Stomach smooth muscle (tissue), 2 donors: ENCODE results near the gene SP5.
"Not testable (repeated sequence)": the region's sequence is repeated elsewhere in the genome, so short reads cannot be mapped to it uniquely, and the experiment has no call there.

Experiments used
- H3K27ac ChIP-seq: one replicate; pipeline ENCODE4 v1.7.0; 2013; ENCODE audit warnings: mild to moderate bottlenecking, low read length, inconsistent platforms
- H3K27me3 ChIP-seq, 2 donors: one replicate each; pipeline ENCODE4 v1.7.0; 2013; ENCODE audit warnings: low read length in 2 of 2; ENCODE audit not compliant: insufficient read depth in 2 of 2, control insufficient read depth in 1 of 2
- H3K36me3 ChIP-seq, 2 donors: one replicate each; pipeline ENCODE4 v1.7.0; 2013; ENCODE audit warnings: low read length in 2 of 2; ENCODE audit not compliant: control insufficient read depth in 2 of 2, insufficient read depth in 2 of 2
- H3K4me1 ChIP-seq: one replicate; pipeline ENCODE4 v1.7.0; 2013; ENCODE audit warnings: low read length; ENCODE audit not compliant: control insufficient read depth, insufficient read depth
- H3K4me3 ChIP-seq, 2 donors: one replicate each; pipeline ENCODE4 v1.7.0; 2013; ENCODE audit warnings: low read length in 2 of 2
- H3K9ac ChIP-seq, 2 donors: one replicate each; pipeline ENCODE4 v1.7.0; 2013; ENCODE audit warnings: low read length in 2 of 2, mild to moderate bottlenecking in 1 of 2
- H3K9me3 ChIP-seq, 2 donors: one replicate each; pipeline ENCODE4 v1.7.0; 2013; ENCODE audit warnings: low read length in 2 of 2; ENCODE audit not compliant: control insufficient read depth in 2 of 2
- donor health status: healthy.
- donor health status: Pancreatic carcinoma.

SP5 gene

DNA sequence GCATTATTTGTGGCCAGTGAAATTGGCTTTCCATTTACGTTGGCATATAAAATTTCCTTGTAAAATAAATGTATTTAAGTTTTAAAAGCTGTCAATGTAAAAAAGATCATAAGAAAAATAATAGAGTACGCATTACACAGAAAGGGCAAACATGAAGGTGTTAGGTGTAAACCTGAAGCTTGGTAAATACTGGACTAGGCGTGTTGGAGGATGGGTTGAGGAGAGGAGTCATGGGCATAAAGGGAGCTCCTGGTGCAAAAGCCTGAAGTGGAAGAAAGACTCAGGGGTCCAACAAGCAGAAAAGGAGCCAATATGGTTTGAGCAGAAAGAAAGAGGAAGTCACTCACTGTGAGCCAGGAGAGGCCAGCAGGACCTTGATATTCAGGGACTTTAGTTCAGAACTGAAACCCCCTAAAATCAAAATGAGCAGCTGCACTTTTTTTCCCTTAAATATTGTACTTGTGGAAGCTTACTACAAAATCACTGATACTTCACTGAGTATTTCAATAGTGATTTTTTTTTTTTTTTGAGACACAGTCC lies 24.4 kb downstream of the SP5 start:
- Histone ChIP-seq H3K27ac (no peak overlapping the region), H3K9me3 (peaks cover 0 to 3% of the 10 kb centered on the region in 2 donors), H3K4me3 (no peak overlapping the region), H3K4me1 (no peaks in the 10 kb centered on the region), H3K9ac (no peak overlapping the region), H3K36me3 (no peaks in the 10 kb centered on the region), H3K27me3 (peaks cover 4 to 5% of the 10 kb centered on the region in 2 donors)

GRCh38 chr2:170740660-170741059 lies 25.5 kb downstream of the SP5 start:
- H3K9me3 ChIP-seq: peaks cover 0 to 3% of the 10 kb centered on the region in 2 donors
- no peak overlapping the region for H3K9ac ChIP-seq
- H3K27me3 ChIP-seq: peaks cover 7 to 8% of the 10 kb centered on the region in 2 donors
- H3K27ac ChIP-seq: no peak overlapping the region
- no peaks in the 10 kb centered on the region for H3K36me3 ChIP-seq
- H3K4me3 ChIP-seq: no peak overlapping the region
- H3K4me1 ChIP-seq: no peaks in the 10 kb centered on the region

GRCh38 chr2:170742000-170742399 lies 26.9 kb downstream of the SP5 start:
- Histone ChIP-seq H3K4me1 (no peaks in the 10 kb centered on the region), H3K36me3 (no peaks in the 10 kb centered on the region), H3K27me3 (peaks cover 7 to 8% of the 10 kb centered on the region in 2 donors), H3K27ac (no peak overlapping the region), H3K4me3 (no peak overlapping the region), H3K9ac (no peak overlapping the region), H3K9me3 (peaks cover 0 to 3% of the 10 kb centered on the region in 2 donors)

DNA sequence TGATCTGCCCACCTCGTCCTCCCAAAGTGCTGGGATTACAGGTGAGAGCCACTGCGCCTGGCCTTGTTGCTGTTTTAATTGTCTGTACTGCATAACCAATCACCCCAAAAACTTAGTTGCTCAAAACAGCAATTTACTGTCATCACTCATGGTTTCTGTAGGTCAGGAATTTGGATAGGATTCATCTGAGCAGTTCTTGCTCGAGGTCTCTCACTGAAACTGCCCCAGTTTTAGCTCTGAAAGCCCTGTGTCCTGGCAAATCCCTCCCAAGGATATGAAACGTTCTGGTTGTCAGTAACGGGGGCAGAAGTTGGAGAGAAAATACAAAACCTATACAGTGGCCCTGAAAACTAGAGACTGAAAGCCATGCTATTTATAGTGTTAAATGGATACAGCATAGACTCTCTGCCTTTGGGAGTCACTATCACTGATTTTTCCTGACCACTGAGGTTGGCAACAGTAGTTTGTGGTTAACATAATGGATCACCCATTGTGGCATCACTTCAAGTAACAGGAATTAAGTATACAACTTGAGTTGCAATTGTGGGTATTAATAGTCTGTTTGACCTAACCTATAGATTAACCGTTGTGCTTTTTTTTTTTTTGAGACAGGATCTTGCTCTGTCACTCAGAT lies 27.9 kb downstream of the SP5 start:
- Histone ChIP-seq H3K9me3 (no peaks in the 10 kb centered on the region), H3K36me3 (no peaks in the 10 kb centered on the region), H3K4me3 (no peak overlapping the region), H3K4me1 (no peaks in the 10 kb centered on the region), H3K9ac (no peak overlapping the region), H3K27ac (no peak overlapping the region), H3K27me3 (peaks cover 7 to 8% of the 10 kb centered on the region in 2 donors)

DNA sequence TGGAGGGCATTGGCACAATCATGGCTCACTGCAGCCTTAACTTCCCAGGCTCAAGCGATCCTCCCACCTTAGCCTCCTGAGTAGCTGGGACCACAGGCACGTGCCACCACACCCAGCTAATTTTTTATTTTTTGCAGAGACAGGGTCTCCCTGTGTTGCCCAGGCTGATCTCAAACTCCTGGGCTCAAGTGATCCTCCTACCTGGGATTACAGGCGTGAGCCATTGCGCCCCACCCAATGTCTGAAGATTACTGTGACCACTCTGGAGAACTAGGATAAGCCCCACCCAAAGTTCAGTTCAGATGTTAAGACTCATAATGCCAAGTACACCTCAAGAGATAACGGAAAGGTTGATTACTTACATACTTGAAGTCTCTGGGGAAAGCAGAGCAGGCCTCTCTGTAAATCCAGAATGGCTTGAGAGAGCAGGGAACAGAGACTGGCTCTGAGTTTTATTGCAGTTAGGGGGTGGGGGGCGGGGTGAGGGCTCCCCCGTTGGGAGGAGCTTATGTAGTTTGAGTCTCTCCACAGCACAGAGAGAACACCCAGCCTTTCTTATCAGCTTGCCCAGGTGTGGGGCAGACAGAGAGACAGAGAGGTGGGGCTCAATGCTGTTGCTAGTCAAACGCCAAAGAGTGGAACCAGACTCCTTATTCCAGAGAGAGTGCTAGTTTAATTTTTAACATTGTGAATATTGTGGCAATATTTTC lies 28.5 kb downstream of the SP5 start:
- Histone ChIP-seq H3K4me3 (no peak overlapping the region), H3K9me3 (no peaks in the 10 kb centered on the region), H3K27ac (no peak overlapping the region), H3K36me3 (no peaks in the 10 kb centered on the region), H3K4me1 (no peaks in the 10 kb centered on the region), H3K9ac (no peak overlapping the region), H3K27me3 (peaks cover 7 to 8% of the 10 kb centered on the region in 2 donors)

GRCh38 chr2:170744248-170745002 lies 29.3 kb downstream of the SP5 start:
- Histone ChIP-seq H3K27ac (no peak overlapping the region), H3K9ac (no peak overlapping the region), H3K4me3 (no peak overlapping the region), H3K27me3 (peaks cover 7 to 8% of the 10 kb centered on the region in 2 donors), H3K9me3 (no peaks in the 10 kb centered on the region), H3K4me1 (no peaks in the 10 kb centered on the region), H3K36me3 (no peaks in the 10 kb centered on the region)

GRCh38 chr2:170745305-170745704 lies 30.2 kb downstream of the SP5 start:
- Histone ChIP-seq H3K4me1 (no peaks in the 10 kb centered on the region), H3K4me3 (no peak overlapping the region), H3K9ac (no peak overlapping the region), H3K27ac (no peak overlapping the region), H3K9me3 (no peaks in the 10 kb centered on the region), H3K27me3 (peaks cover 7 to 8% of the 10 kb centered on the region in 2 donors), H3K36me3 (no peaks in the 10 kb centered on the region)

- Histone ChIP-seq H3K36me3 (no peaks in the 10 kb centered on the region), H3K9ac (no peak overlapping the region), H3K9me3 (no peaks in the 10 kb centered on the region), H3K4me3 (no peak overlapping the region), H3K27me3 (peaks cover 5 to 7% of the 10 kb centered on the region in 2 donors), H3K4me1 (no peaks in the 10 kb centered on the region), H3K27ac (no peak overlapping the region)
Measured at GRCh38 chr2:170747921-170748320, 32.8 kb downstream of the SP5 start.

GRCh38 chr2:170751555-170751954 lies 36.4 kb downstream of the SP5 start:
- not testable (repeated sequence) for H3K9me3 ChIP-seq, H3K9ac ChIP-seq, H3K27ac ChIP-seq, H3K4me3 ChIP-seq, H3K4me1 ChIP-seq, H3K27me3 ChIP-seq, H3K36me3 ChIP-seq

GRCh38 chr2:170761572-170761971 lies 46.4 kb downstream of the SP5 start:
- no peaks in the 10 kb centered on the region for H3K36me3 ChIP-seq
- no peaks in the 10 kb centered on the region for H3K9me3 ChIP-seq
- H3K27ac ChIP-seq: no peak overlapping the region
- H3K9ac ChIP-seq: no peak overlapping the region
- no peaks in the 10 kb centered on the region for H3K27me3 ChIP-seq
- no peaks in the 10 kb centered on the region for H3K4me1 ChIP-seq
- H3K4me3 ChIP-seq: no peak overlapping the region
